IPS-20b (cell line): Measurements from ENCODE around the gene RING1.
"Not testable (repeated sequence)": the region's sequence is repeated elsewhere in the genome, so short reads cannot be mapped to it uniquely, and the experiment has no call there.

Source experiments
- H3K27ac ChIP-seq: one replicate; pipeline ENCODE4 v1.5.1; 2013; ENCODE audit warnings: low read length
- H3K27me3 ChIP-seq: 2 replicates; pipeline ENCODE4 v1.6.1; 2013; ENCODE audit warnings: mild to moderate bottlenecking, low read length, inconsistent platforms; ENCODE audit not compliant: insufficient read depth
- H3K36me3 ChIP-seq: 2 replicates; pipeline ENCODE4 v1.6.1; 2013; ENCODE audit warnings: low read depth, mild to moderate bottlenecking, inconsistent platforms, low read length, moderate library complexity; ENCODE audit not compliant: insufficient read depth
- H3K4me1 ChIP-seq: 2 replicates; pipeline ENCODE4 v1.6.1; 2013; ENCODE audit warnings: mild to moderate bottlenecking, control low read depth, inconsistent platforms, low read length, moderate library complexity; ENCODE audit not compliant: insufficient read depth
- H3K4me3 ChIP-seq: 2 replicates; pipeline ENCODE4 v1.5.1; 2013; ENCODE audit warnings: mild to moderate bottlenecking, low read length, inconsistent platforms
- H3K9ac ChIP-seq: 2 replicates; pipeline ENCODE4 v1.6.1; 2013; ENCODE audit warnings: low read depth, mild to moderate bottlenecking, inconsistent platforms, low read length, moderate library complexity
- H3K9me3 ChIP-seq: 2 replicates; pipeline ENCODE4 v1.6.1; 2013; ENCODE audit warnings: mild to moderate bottlenecking, low read depth, low read length, inconsistent platforms; ENCODE audit not compliant: insufficient read depth

RING1 gene

GRCh38 chr6:33215271-33216116, 7.2 kb downstream of the RING1 start:
- Histone ChIP-seq H3K9me3 (no peaks in the 10 kb centered on the region), H3K27me3 (peaks cover 96% of the 10 kb centered on the region), H3K4me1 (peaks cover 6% of the 10 kb centered on the region; the same call in 1 of the 2 replicates), H3K36me3 (peaks cover 5% of the 10 kb centered on the region; the same call in 1 of the 2 replicates), H3K4me3 (no peak overlapping the region), H3K9ac (no peak overlapping the region), H3K27ac (no peak overlapping the region)

- Histone ChIP-seq H3K9ac (no peak overlapping the region), H3K27me3 (peaks cover 91% of the 10 kb centered on the region), H3K27ac (no peak overlapping the region)
Observed at GRCh38 chr6:33216117-33216649, 7.9 kb downstream of the RING1 start.

GRCh38 chr6:33217246-33217645, 8.9 kb downstream of the RING1 start:
- H3K27ac ChIP-seq = no peak overlapping the region
- H3K27me3 ChIP-seq = peaks cover 81% of the 10 kb centered on the region
- H3K9ac ChIP-seq = no peak overlapping the region
- no peak overlapping the region for H3K4me3 ChIP-seq
- peaks cover 6% of the 10 kb centered on the region; the same call in 1 of the 2 replicates for H3K4me1 ChIP-seq
- H3K9me3 ChIP-seq = no peaks in the 10 kb centered on the region
- H3K36me3 ChIP-seq = no peaks in the 10 kb centered on the region

More at GRCh38 chr6:33216117-33216649, 7.9 kb downstream of the RING1 start:
- H3K36me3 ChIP-seq = no peaks in the 10 kb centered on the region
- no peak overlapping the region for H3K4me3 ChIP-seq
- no peaks in the 10 kb centered on the region for H3K9me3 ChIP-seq
- peaks cover 6% of the 10 kb centered on the region; the same call in 1 of the 2 replicates for H3K4me1 ChIP-seq

- H3K27me3 ChIP-seq = peaks cover 77% of the 10 kb centered on the region
Observed at GRCh38 chr6:33217681-33218080, 9.4 kb downstream of the RING1 start.

GRCh38 chr6:33226503-33227120, 18.3 kb downstream of the RING1 start:
- H3K4me3 ChIP-seq = peak overlapping the region; percentile 15

More at GRCh38 chr6:33217681-33218080, 9.4 kb downstream of the RING1 start:
- Histone ChIP-seq H3K4me1 (peaks cover 2% of the 10 kb centered on the region; the same call in 1 of the 2 replicates), H3K4me3 (no peak overlapping the region), H3K9me3 (no peaks in the 10 kb centered on the region), H3K27ac (no peak overlapping the region), H3K9ac (no peak overlapping the region), H3K36me3 (no peaks in the 10 kb centered on the region)

GRCh38 chr6:33235221-33235634, 26.9 kb downstream of the RING1 start:
- H3K4me1 ChIP-seq = no peaks in the 10 kb centered on the region
- 0 out of 2 replicates have a peak, but pooled peaks cover 11% of the 10 kb centered on the region for H3K27me3 ChIP-seq
- H3K4me3 ChIP-seq = no peak overlapping the region
- H3K9me3 ChIP-seq = no peaks in the 10 kb centered on the region
- no peaks in the 10 kb centered on the region for H3K36me3 ChIP-seq
- no peak overlapping the region for H3K27ac ChIP-seq
- no peak overlapping the region for H3K9ac ChIP-seq

More at GRCh38 chr6:33226503-33227120, 18.3 kb downstream of the RING1 start:
- H3K4me1 ChIP-seq = peaks cover 12% of the 10 kb centered on the region; the same call in 1 of the 2 replicates
- peak overlapping the region; percentile 14; the same call in 1 of the 2 replicates for H3K9ac ChIP-seq
- H3K27me3 ChIP-seq, H3K36me3 ChIP-seq, H3K9me3 ChIP-seq, H3K27ac ChIP-seq: not testable (repeated sequence)

GRCh38 chr6:33236328-33236727, 28.0 kb downstream of the RING1 start:
- H3K27me3 ChIP-seq = 0 out of 2 replicates have a peak, but pooled peaks cover 13% of the 10 kb centered on the region
- no peak overlapping the region for H3K9ac ChIP-seq
- no peaks in the 10 kb centered on the region for H3K36me3 ChIP-seq
- H3K9me3 ChIP-seq = no peaks in the 10 kb centered on the region
- no peak overlapping the region for H3K4me3 ChIP-seq
- no peak overlapping the region for H3K27ac ChIP-seq
- no peaks in the 10 kb centered on the region for H3K4me1 ChIP-seq

- Histone ChIP-seq H3K36me3 (no peaks in the 10 kb centered on the region), H3K27ac (no peak overlapping the region), H3K9ac (no peak overlapping the region), H3K4me1 (no peaks in the 10 kb centered on the region), H3K4me3 (no peak overlapping the region), H3K27me3 (peaks cover 15% of the 10 kb centered on the region; the same call in 1 of the 2 replicates), H3K9me3 (no peaks in the 10 kb centered on the region)
Observed at GRCh38 chr6:33236852-33237251, 28.6 kb downstream of the RING1 start.

GRCh38 chr6:33237741-33238140, 29.4 kb downstream of the RING1 start:
- Histone ChIP-seq H3K9me3 (no peaks in the 10 kb centered on the region), H3K27me3 (peaks cover 20% of the 10 kb centered on the region; the same call in 1 of the 2 replicates), H3K4me3 (no peak overlapping the region), H3K4me1 (no peaks in the 10 kb centered on the region), H3K36me3 (no peaks in the 10 kb centered on the region), H3K9ac (no peak overlapping the region), H3K27ac (no peak overlapping the region)

GRCh38 chr6:33241968-33242367, 33.7 kb downstream of the RING1 start:
- Histone ChIP-seq H3K9ac (no peak overlapping the region), H3K27me3 (peaks cover 40% of the 10 kb centered on the region), H3K4me1 (no peaks in the 10 kb centered on the region), H3K36me3 (no peaks in the 10 kb centered on the region), H3K9me3 (no peaks in the 10 kb centered on the region), H3K27ac (no peak overlapping the region), H3K4me3 (no peak overlapping the region)

- Histone ChIP-seq H3K4me1 (no peaks in the 10 kb centered on the region; the same call in 1 of the 2 replicates), H3K9ac (no peak overlapping the region), H3K27me3 (peaks cover 55% of the 10 kb centered on the region), H3K9me3 (no peaks in the 10 kb centered on the region), H3K4me3 (no peak overlapping the region), H3K36me3 (no peaks in the 10 kb centered on the region), H3K27ac (no peak overlapping the region)
Observed at GRCh38 chr6:33243476-33243875, 35.2 kb downstream of the RING1 start.
